ENCODE data around the gene SLC16A13.
"Not testable (repeated sequence)": the region's sequence is repeated elsewhere in the genome, so short reads cannot be mapped to it uniquely, and the experiment has no call there.

The SLC16A13 gene

GRCh38 chr17:7034955-7035590, 742 bp upstream of the SLC16A13 start:
- DNase-seq: peak in 1 of 2 donors; percentile 60

- no peak for DNase-seq
Measured at GRCh38 chr17:7038025-7038862, 2.4 kb downstream of the SLC16A13 start.

GRCh38 chr17:7039832-7040231, 4.0 kb downstream of the SLC16A13 start:
- no peak for DNase-seq

GRCh38 chr17:7041607-7042500, 6.0 kb downstream of the SLC16A13 start:
- DNase-seq: no peak

GRCh38 chr17:7042501-7043181, 6.8 kb downstream of the SLC16A13 start:
- no peak for DNase-seq

- no peak for DNase-seq
Measured at GRCh38 chr17:7043182-7043496, 7.3 kb downstream of the SLC16A13 start.

- DNase-seq: no peak
Measured at GRCh38 chr17:7043497-7044198, 7.8 kb downstream of the SLC16A13 start, which contains the start of gene SLC16A11. Gene SLC16A11 (minus strand): TSS chr17:7044092. CDS start chr17:7043513, 579 bp downstream.

- DNase-seq: peak in 1 of 2 donors; percentile 61
Measured at GRCh38 chr17:7045492-7046126, 9.8 kb downstream of the SLC16A13 start.

GRCh38 chr17:7046127-7046724, 10.4 kb downstream of the SLC16A13 start:
- DNase-seq: no peak

- DNase-seq: not testable (repeated sequence)
Measured at GRCh38 chr17:7046725-7047397, 11.0 kb downstream of the SLC16A13 start.

GRCh38 chr17:7047566-7047965, 11.8 kb downstream of the SLC16A13 start:
- DNase-seq: no peak

- no peak for DNase-seq
Measured at GRCh38 chr17:7048968-7049367, 13.2 kb downstream of the SLC16A13 start.

GRCh38 chr17:7050583-7050982, 14.8 kb downstream of the SLC16A13 start:
- DNase-seq: not testable (repeated sequence)

GRCh38 chr17:7056386-7056785, 20.6 kb downstream of the SLC16A13 start:
- no peak for DNase-seq

- no peak for DNase-seq
Measured at GRCh38 chr17:7058831-7059447, 23.1 kb downstream of the SLC16A13 start.

- peak in 1 of 2 donors; percentile 30 for DNase-seq
Measured at GRCh38 chr17:7060165-7060891, 24.5 kb downstream of the SLC16A13 start.

GRCh38 chr17:7063518-7064094, 27.8 kb downstream of the SLC16A13 start:
- DNase-seq: no peak

- DNase-seq: no peak
Measured at GRCh38 chr17:7064261-7064660, 28.4 kb downstream of the SLC16A13 start.

GRCh38 chr17:7067198-7067597, 31.4 kb downstream of the SLC16A13 start:
- DNase-seq: no peak

Data from bone marrow (tissue), 2 donors.